ENCODE results near the gene FAM47E. TPM values are rescaled to one million over a fixed set of nuclear protein-coding genes. Genes with fewer than 3 reads are reported as not detected.
A peak's percentile ranks its signal among the peaks of the same experiment; 100 is the strongest.

FAM47E gene
- total RNA-seq, 3 donors from 2014 or later (not counting 1 experiment from before 2014, with no cell fraction given), result 0.21 to 0.85 TPM; not detected in 1

- ATAC-seq, result no peak
- no peak overlapping the region for H3K27ac ChIP-seq (ENCODE audit: low read length)
- peaks cover 12% of the 10 kb centered on the region for H3K4me1 ChIP-seq (ENCODE audit: control insufficient read depth, insufficient read depth, low read length)
- intact Hi-C loops (cut with micrococcal nuclease), result no loop called here
- TF ChIP-seq, protein P1, sequence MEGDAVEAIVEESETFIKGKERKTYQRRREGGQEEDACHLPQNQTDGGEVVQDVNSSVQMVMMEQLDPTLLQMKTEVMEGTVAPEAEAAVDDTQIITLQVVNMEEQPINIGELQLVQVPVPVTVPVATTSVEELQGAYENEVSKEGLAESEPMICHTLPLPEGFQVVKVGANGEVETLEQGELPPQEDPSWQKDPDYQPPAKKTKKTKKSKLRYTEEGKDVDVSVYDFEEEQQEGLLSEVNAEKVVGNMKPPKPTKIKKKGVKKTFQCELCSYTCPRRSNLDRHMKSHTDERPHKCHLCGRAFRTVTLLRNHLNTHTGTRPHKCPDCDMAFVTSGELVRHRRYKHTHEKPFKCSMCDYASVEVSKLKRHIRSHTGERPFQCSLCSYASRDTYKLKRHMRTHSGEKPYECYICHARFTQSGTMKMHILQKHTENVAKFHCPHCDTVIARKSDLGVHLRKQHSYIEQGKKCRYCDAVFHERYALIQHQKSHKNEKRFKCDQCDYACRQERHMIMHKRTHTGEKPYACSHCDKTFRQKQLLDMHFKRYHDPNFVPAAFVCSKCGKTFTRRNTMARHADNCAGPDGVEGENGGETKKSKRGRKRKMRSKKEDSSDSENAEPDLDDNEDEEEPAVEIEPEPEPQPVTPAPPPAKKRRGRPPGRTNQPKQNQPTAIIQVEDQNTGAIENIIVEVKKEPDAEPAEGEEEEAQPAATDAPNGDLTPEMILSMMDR (IDR thresholded peaks at IDR 0.05), result no peak
- DNase-seq, result no peak
- H3K36me3 ChIP-seq (ENCODE audit: control insufficient read depth, insufficient read depth, low read length), result no peaks in the 10 kb centered on the region
- Mint-ChIP-seq H3K27ac (no peak overlapping the region), H3K27me3 (ENCODE audit: low read depth in 2 of 2) (peaks cover 69 to 85% of the 10 kb centered on the region in 2 donors), H3K9me3 (no peaks in the 10 kb centered on the region), H3K36me3 (no peaks in the 10 kb centered on the region), H3K4me1 (peaks cover 21 to 24% of the 10 kb centered on the region in 2 donors), H3K4me3 (no peak overlapping the region)
- no peaks in the 10 kb centered on the region for H3K9me3 ChIP-seq (ENCODE audit: control insufficient read depth, insufficient read depth, low read length)
- no CpG with 5 or more reads among the region's 1 CpG for WGBS (ENCODE audit: insufficient coverage)
- peaks cover 16% of the 10 kb centered on the region for H3K27me3 ChIP-seq (ENCODE audit: control insufficient read depth, insufficient read depth, low read length)
- no peak overlapping the region for H3K4me3 ChIP-seq (ENCODE audit: low read length)
These were observed 26.1 kb downstream of the FAM47E start for GRCh38 chr4:76277667-76278066.

DNA sequence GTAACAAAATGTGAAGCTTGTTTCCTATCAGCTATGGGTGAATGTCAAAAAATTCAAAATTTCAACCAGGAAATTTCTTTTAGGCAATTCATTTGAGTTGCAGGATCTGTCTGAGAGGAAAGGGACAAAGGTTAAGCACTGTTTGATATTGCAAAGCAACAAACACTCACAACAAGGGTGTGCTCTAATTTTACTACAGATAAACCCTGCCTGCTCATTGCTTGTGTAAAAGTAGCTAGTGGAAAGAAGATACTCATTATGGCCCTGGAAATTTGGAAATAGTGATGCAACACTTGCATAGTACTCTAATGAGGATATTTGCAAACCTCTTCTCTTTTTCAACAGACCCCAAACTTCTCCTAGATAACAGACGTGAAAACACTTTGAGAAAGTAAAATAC lies 27.1 kb downstream of the FAM47E start:
- H3K9me3 ChIP-seq (ENCODE audit: control insufficient read depth, insufficient read depth, low read length), result no peaks in the 10 kb centered on the region
- H3K36me3 ChIP-seq (ENCODE audit: control insufficient read depth, insufficient read depth, low read length), result no peaks in the 10 kb centered on the region
- H3K4me3 ChIP-seq (ENCODE audit: low read length), result no peak overlapping the region
- Mint-ChIP-seq H3K9me3 (no peaks in the 10 kb centered on the region), H3K4me3 (no peak overlapping the region), H3K27me3 (ENCODE audit: low read depth in 2 of 2) (peaks cover 60 to 75% of the 10 kb centered on the region in 2 donors), H3K36me3 (no peaks in the 10 kb centered on the region), H3K4me1 (peaks cover 21 to 24% of the 10 kb centered on the region in 2 donors), H3K27ac (no peak overlapping the region)
- H3K27me3 ChIP-seq (ENCODE audit: control insufficient read depth, insufficient read depth, low read length), result peaks cover 16% of the 10 kb centered on the region
- peaks cover 12% of the 10 kb centered on the region for H3K4me1 ChIP-seq (ENCODE audit: control insufficient read depth, insufficient read depth, low read length)
- intact Hi-C loops (cut with micrococcal nuclease), result no loop called here
- no peak overlapping the region for H3K27ac ChIP-seq (ENCODE audit: low read length)
- no CpG with 5 or more reads among the region's 1 CpG for WGBS (ENCODE audit: insufficient coverage)
- TF ChIP-seq, protein P1 (IDR thresholded peaks at IDR 0.05), result no peak
- no peak for DNase-seq
- no peak for ATAC-seq

- peaks cover 12% of the 10 kb centered on the region for H3K4me1 ChIP-seq (ENCODE audit: control insufficient read depth, insufficient read depth, low read length)
- Mint-ChIP-seq H3K27ac (no peak overlapping the region), H3K27me3 (ENCODE audit: low read depth in 2 of 2) (peaks cover 53 to 73% of the 10 kb centered on the region in 2 donors), H3K36me3 (no peaks in the 10 kb centered on the region), H3K9me3 (no peaks in the 10 kb centered on the region), H3K4me1 (peaks cover 28 to 30% of the 10 kb centered on the region in 2 donors), H3K4me3 (no peak overlapping the region)
- TF ChIP-seq, protein P1 (IDR thresholded peaks at IDR 0.05), result no peak
- intact Hi-C loops (cut with micrococcal nuclease), result no loop called here
- no peaks in the 10 kb centered on the region for H3K9me3 ChIP-seq (ENCODE audit: control insufficient read depth, insufficient read depth, low read length)
- DNase-seq, result peak in 1 of 2 donors; percentile 53
- ATAC-seq, result no peak
- H3K4me3 ChIP-seq (ENCODE audit: low read length), result no peak overlapping the region
- WGBS (ENCODE audit: insufficient coverage), result 81% methylated on average over 3 of the region's 4 CpGs
- H3K36me3 ChIP-seq (ENCODE audit: control insufficient read depth, insufficient read depth, low read length), result no peaks in the 10 kb centered on the region
- peaks cover 16% of the 10 kb centered on the region for H3K27me3 ChIP-seq (ENCODE audit: control insufficient read depth, insufficient read depth, low read length)
- no peak overlapping the region for H3K27ac ChIP-seq (ENCODE audit: low read length)
These were observed 27.9 kb downstream of the FAM47E start for GRCh38 chr4:76279462-76279861.

All from natural killer cell (primary cell).